Adrenal gland (tissue), 5 donors: ENCODE measurements around the gene DEDD.

Experiments used
- CTCF ChIP-seq, 6 experiments: fragments of 450-650 bp in 4 of 6; fragments of 200-600 bp in 2 of 6; sonication (generic) in 1 of 6; IDR thresholded peaks; 1 replicate in 5 of 6; 2 replicates in 1 of 6; pipeline versions ENCODE4 v1.5.1 to v1.8.0; 2016 to 2021; ENCODE audit warnings: antibody characterized with exemption in 6 of 6, mild to moderate bottlenecking in 2 of 6, moderate library complexity in 1 of 6
- POLR2A ChIP-seq, 2 donors: fragments of 450-650 bp; IDR thresholded peaks; one replicate each; pipeline ENCODE4 v1.6.1; 2017; ENCODE audit warnings: antibody characterized with exemption in 2 of 2, mild to moderate bottlenecking in 2 of 2, moderate library complexity in 1 of 2
- donor health status: DM: no; HTN: no; CAD: no.

GRCh38 chr1:161106431-161106830, 26.0 kb downstream of the DEDD start:
- no peak for TF ChIP-seq CTCF (IDR thresholded peaks at IDR 0.05)
- TF ChIP-seq POLR2A (IDR thresholded peaks at IDR 0.05): no peak
